ENCODE data around the gene STAT4.

Gene STAT4, protein sequence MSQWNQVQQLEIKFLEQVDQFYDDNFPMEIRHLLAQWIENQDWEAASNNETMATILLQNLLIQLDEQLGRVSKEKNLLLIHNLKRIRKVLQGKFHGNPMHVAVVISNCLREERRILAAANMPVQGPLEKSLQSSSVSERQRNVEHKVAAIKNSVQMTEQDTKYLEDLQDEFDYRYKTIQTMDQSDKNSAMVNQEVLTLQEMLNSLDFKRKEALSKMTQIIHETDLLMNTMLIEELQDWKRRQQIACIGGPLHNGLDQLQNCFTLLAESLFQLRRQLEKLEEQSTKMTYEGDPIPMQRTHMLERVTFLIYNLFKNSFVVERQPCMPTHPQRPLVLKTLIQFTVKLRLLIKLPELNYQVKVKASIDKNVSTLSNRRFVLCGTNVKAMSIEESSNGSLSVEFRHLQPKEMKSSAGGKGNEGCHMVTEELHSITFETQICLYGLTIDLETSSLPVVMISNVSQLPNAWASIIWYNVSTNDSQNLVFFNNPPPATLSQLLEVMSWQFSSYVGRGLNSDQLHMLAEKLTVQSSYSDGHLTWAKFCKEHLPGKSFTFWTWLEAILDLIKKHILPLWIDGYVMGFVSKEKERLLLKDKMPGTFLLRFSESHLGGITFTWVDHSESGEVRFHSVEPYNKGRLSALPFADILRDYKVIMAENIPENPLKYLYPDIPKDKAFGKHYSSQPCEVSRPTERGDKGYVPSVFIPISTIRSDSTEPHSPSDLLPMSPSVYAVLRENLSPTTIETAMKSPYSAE

DNA sequence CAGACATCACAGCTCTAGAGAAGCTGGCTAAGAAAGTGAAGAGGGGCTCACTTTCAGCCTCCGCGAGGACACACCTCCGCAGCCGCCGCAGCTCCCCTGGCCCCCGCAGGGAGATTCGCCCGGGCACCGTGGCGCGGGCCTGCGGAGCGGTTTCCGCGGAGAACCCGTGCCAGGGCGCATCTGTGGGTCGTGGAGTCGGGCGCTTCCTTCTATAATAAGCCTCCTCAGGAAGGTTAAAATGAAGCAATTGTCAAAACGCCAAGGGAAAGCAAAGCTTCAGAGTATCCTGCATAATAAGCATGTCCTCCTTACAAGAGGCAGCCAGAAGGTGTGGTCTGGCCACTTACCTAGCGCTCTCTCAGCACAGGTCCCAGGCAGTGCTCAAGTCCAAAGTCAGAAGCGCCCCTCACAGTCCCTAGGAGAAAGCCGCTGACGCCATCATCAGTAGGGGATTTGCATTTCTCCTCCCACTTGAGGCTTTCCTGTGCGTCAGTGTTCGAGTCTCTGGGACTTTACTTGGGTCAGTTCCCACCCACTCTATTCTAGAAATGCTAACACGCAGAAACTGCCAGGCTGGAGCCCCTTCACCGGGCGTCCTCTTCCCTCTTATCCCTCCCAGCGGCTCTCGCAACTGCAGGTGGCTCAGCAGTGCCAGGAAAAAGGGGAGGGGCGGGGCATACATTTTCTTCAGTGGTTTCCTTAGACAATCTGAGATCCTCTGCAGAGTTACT, at the start of gene STAT4:
Gene STAT4 (minus strand): TSS at position 395 of the 731 bp plus-strand sequence. CDS start 2,791 bp downstream, outside the sequence.
- peak in 21 of 56 donors; percentile 4 to 57 (median 26) for DNase-seq

DNA sequence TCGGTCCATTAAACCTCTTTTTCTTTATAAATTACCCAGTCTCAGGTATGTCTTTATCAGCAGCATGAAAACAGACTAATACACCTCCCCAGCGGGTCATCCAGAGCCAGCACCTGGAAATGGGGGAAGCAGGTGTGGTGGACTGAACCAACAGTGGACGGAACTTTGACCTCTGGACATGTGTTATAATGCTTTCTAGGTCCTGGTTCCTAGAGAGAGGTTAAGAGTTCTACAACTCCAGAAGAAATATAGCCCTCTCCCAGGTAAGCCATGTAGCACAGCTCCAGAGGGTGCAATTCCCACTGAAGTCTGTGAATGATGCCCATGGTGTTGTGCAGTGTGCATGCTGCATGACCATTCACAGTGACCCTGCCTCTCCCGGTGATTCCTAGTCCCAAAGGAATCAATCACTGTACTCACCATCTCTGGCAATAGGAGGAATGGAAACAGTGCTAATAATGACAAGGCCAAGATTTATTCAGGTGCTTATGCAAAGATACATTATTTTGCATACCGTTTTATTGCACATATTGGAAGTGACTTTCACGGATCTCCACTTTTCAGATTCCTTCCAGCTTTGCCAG, 49.2 kb upstream of the STAT4 start:
- DNase-seq = no peak

DNA sequence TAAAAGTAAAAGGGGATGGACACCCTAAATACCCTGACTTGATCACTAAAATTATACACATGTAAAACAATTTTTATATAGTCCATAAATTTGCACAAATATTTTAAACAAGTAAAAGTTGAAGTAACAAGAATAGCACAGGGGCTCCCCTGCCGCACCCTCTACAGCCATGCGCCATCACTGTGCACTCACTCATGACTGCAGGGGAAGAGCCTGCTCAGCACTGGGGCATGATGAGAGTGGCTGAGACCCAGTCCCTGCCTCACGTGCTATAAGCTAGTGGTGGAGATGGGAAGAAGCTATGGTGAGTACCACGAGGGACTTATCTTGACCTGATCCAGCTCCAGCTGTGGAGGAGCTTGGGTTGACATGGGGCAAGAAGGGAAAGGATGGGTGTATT, 47.5 kb upstream of the STAT4 start:
- no peak for DNase-seq

DNA sequence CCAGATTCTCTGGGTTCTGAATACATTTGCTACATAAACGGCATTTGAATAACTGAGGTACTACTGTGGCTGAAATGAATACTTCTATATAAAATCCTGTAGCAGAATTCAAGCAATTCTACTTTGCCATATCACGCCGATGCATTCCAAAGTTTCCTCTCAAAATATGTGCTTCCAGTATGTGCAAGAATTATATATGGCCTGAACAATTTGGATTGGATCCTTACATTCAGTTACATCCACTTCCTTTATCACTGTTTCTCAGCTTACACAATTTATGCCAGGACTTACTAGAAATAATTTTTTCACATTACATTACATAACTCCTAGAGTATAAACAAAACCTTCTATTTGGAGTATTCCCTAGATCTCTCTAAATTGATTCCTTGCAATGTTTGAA, 46.3 kb upstream of the STAT4 start:
- no peak for DNase-seq

DNA sequence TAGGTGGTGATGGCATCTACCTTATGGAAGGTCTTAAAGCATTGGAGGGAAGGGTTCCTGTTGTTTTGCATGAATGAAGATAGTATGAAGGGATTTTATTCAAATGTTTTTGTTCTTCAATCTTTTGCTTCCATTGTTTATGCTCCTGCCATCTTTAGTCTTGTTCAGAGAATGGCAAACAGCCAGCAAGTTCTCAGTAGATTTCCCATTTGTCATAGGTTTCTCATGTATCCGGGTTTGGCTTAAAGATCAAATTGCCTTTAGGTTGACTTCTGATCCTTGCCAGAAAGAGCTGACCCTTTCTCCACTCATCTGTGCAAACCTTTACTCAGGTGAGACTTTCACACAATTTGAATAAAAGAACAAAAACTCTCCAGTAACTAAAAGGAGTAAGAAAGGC, 44.2 kb upstream of the STAT4 start:
- no peak for DNase-seq

- DNase-seq = no peak
These were observed 40.2 kb upstream of the STAT4 start for GRCh38 chr2:191190861-191191552.

DNA sequence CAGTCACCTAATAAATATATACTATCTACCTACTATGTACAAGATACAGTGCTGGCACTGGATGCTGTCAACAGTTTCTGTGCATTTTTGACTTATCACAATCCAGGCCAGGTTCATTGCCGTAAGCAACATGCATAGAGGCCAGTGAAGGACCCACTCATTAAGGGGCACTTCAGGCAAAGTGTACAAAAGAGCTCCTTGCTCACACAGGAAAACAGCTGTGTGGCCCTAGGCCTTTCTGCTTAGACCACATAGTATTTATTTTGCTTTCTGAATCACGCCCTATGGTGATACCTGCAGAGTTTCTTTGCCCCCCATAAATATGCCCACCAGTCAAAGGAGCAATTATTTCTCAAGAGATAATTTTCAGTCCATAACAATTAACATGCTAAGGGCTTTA, 39.6 kb upstream of the STAT4 start:
- no peak for DNase-seq

DNA sequence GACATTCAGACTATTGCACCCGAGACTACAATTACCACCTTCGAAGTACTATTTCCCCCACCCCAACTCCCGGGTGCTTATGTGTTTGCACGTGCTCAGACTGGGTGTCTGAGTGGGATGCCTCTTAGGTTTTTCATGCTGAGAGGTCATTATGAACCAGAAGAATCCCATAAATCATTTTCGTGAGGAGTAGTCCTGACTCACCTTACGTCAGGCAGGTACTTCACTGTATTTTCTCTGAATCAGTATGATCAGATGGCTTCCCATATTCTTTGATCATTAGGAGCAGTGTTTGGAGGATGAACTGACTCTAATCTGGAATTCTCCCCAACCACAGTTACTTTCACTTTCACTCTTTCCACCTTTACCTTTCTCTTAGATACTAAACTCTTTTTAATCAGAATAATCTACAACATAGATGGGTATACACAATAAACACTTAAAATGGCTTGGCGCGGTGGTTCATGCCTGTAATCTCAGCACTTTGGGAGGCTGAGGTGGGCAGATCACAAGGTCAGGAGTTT, 38.4 kb upstream of the STAT4 start:
- DNase-seq = no peak

DNA sequence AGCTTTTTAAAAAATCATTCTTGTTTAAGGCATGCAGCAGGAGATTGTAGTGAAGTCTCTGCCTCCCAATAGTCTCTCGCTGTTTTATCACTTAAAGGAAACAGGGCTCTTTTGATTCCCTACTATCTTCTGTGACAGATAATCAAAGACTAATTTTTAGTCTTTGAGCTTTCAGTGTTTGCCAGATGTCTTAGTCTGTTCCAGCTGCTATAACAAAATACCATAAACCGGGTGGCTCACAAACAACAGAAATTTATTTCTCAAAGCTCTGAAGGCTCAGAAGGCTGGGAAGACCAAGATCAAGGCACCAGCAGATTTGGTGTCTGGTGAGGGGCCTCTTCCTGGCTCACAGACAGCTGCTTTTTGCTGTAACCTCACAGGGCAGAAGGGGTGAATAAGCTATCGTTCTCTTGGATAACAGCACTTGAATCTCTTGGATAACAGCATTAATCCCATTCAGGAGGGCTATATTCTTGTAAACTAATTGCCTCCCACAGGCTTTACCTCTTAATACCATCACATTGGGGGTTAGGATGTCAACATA, 37.8 kb upstream of the STAT4 start:
- no peak for DNase-seq

- no peak for DNase-seq
These were observed 36.5 kb upstream of the STAT4 start for GRCh38 chr2:191187105-191187829.

GRCh38 chr2:191184457-191184856, 33.7 kb upstream of the STAT4 start:
- no peak for DNase-seq

GRCh38 chr2:191183516-191183915, 32.7 kb upstream of the STAT4 start:
- no peak for DNase-seq

DNA sequence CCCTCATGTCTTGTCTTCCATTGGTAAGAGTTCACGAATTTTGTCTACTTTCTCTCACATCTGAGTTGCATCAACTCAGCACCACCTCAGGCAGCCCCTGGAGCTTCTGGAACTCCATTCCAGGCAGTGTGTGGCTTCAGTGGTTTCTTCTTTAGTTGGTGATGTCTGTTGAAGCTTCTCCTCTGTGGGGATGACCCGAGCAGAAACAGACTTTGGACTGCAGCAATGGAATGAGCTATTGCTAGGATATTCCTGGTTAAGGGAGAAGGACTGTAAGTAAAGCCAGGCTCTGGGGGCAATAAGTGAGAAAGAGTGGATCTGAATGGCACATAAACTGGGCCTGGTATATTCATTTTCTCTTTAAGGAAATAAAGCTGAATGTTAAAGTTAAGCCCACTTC, 32.3 kb upstream of the STAT4 start:
- no peak for DNase-seq

DNA sequence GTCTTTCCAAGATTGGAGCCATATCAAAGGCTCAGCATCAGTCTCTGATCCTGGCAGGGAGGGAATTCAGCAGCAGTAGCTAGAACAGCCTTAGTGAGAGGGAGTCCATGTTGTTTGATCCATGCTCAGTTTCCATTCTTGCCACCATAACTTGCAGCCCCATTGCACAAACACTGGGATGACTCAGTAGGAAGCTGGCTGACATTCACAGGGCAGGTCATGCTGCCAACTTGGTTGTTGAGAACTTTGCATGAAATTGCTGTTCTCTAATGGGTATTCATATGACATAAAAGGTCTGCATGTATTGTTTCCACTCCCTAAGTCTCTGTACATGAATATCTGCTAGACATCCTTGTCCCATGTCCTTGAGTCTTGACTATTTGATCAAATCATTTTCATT, 29.9 kb upstream of the STAT4 start:
- DNase-seq = no peak

DNA sequence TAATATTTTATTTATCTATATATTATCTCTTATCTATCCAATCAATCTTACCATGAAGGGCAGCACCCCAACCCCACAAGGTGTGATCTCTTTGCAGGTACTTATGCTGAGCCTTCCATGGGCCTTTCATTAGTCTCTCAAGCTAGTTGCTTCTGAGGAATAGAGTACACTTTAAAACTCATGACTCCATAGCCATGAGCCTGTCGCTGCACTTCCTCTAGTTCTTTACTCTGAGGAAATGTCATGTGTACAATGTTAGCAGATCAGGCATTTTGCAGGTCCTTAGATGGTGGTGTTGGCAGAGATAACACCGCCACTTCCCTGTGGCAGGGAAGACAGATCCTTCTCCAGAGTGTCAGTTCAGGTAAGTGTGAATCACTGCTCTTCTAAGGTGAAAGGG, 29.5 kb upstream of the STAT4 start:
- DNase-seq = no peak

DNA sequence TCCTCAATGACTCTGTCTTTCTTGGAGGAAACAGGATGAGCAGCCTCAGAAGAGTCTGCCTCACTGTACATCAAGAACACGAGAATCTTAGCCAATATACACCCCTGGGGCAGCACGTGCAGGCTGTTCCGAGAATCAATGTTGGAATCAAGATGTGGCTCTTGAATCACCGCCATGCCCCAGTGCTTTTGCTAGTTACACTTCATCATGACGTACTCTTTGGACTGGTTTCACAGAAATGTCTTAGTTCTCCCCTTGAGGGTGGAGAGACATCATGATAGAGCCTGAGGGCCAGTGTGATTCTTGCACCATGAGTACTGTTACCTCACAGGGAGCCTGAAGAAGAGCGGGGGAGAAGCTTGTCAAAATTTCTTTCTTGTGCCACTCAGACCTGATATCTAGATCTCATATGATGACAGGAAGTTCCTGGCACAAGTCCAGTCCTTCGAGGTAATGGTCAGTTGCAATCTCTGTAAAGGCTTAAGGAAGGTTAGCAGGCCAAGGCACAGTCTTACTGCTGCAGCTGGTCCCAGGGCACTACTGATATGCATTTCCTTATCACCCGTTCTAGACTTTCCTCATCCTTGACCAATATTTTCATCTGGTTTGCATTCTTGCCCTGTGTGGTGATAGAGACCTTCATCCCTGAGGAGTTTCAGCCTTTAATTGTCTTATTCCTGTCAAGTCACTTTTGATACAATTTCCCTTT, 28.2 kb upstream of the STAT4 start:
- no peak for DNase-seq

- no peak for DNase-seq
These were observed 27.2 kb upstream of the STAT4 start for GRCh38 chr2:191177751-191178736.

Data from nucleus accumbens (tissue), 56 donors.